ENCODE measurements around the gene TRAK1.
"Not testable (repeated sequence)": the region's sequence is repeated elsewhere in the genome, so short reads cannot be mapped to it uniquely, and the experiment has no call there.

The TRAK1 gene

GRCh38 chr3:42090973-42091731, at the start of gene TRAK1:
Gene TRAK1, plus strand, starts transcription at chr3:42091357. Its CDS starts 113 bp downstream, at chr3:42091470.
- DNase-seq, result no peak

- DNase-seq, result no peak
Observed at GRCh38 chr3:42042747-42043098, 48.4 kb upstream of the TRAK1 start.

- no peak for DNase-seq
Observed at GRCh38 chr3:42043099-42043813, 47.9 kb upstream of the TRAK1 start.

- DNase-seq, result no peak
Observed at GRCh38 chr3:42045708-42046243, 45.4 kb upstream of the TRAK1 start.

GRCh38 chr3:42048526-42048925, 42.6 kb upstream of the TRAK1 start:
- not testable (repeated sequence) for DNase-seq

GRCh38 chr3:42050126-42050525, 41.0 kb upstream of the TRAK1 start:
- DNase-seq, result no peak

GRCh38 chr3:42051384-42052131, 39.6 kb upstream of the TRAK1 start:
- DNase-seq, result no peak

- DNase-seq, result no peak
Observed at GRCh38 chr3:42052132-42052483, 39.0 kb upstream of the TRAK1 start.

- no peak for DNase-seq
Observed at GRCh38 chr3:42052484-42053351, 38.4 kb upstream of the TRAK1 start.

GRCh38 chr3:42053476-42053875, 37.7 kb upstream of the TRAK1 start:
- DNase-seq, result no peak

GRCh38 chr3:42055291-42055690, 35.9 kb upstream of the TRAK1 start:
- no peak for DNase-seq

- DNase-seq, result no peak
Observed at GRCh38 chr3:42056840-42057239, 34.3 kb upstream of the TRAK1 start.

GRCh38 chr3:42057561-42058211, 33.5 kb upstream of the TRAK1 start:
- no peak for DNase-seq

GRCh38 chr3:42061025-42061712, 30.0 kb upstream of the TRAK1 start:
- no peak for DNase-seq

GRCh38 chr3:42061713-42062380, 29.3 kb upstream of the TRAK1 start:
- no peak for DNase-seq

GRCh38 chr3:42062464-42062863, 28.7 kb upstream of the TRAK1 start:
- DNase-seq, result no peak

GRCh38 chr3:42063888-42064287, 27.3 kb upstream of the TRAK1 start:
- DNase-seq, result no peak

GRCh38 chr3:42066516-42067181, 24.5 kb upstream of the TRAK1 start:
- no peak for DNase-seq

- no peak for DNase-seq
Observed at GRCh38 chr3:42067326-42067725, 23.8 kb upstream of the TRAK1 start.

Measured in activated naive CD4-positive, alpha-beta T cell treated with anti-CD3 and anti-CD28 coated beads, Interleukin-2, amount 50 U/mL, for 16 hours (primary cell).